Fibroblast of the aortic adventitia (primary cell): ENCODE measurements around the gene TTC12. TPM values are rescaled to one million over a fixed set of nuclear protein-coding genes. Genes with fewer than 3 reads are reported as not detected.

Source experiments
- DNase-seq: peaks from one replicate; pipeline ENCODE4 v3.0.0-alpha.2; 2010; ENCODE audit warnings: low read depth
- H3K4me3 ChIP-seq: 2 replicates; pipeline ENCODE4 v1.5.1; 2011; ENCODE audit warnings: low read depth, mild to moderate bottlenecking, control low read depth, low read length, moderate library complexity
- CTCF ChIP-seq: IDR thresholded peaks from 2 replicates; pipeline ENCODE4 v1.5.1; 2011; ENCODE audit warnings: mild to moderate bottlenecking, low read length, control low read depth, inconsistent platforms; ENCODE audit not compliant: insufficient read depth
- total RNA-seq: library from RNA; depleted of rRNA; stranded (reverse); fragments of >200 nt; gene quantifications from 2 replicates; pipeline ENCODE4 v1.2.3, GENCODE V29; 2012; ENCODE audit warnings: low replicate concordance

TTC12 gene
- total RNA-seq, 1 donor: 9.8 TPM

DNA sequence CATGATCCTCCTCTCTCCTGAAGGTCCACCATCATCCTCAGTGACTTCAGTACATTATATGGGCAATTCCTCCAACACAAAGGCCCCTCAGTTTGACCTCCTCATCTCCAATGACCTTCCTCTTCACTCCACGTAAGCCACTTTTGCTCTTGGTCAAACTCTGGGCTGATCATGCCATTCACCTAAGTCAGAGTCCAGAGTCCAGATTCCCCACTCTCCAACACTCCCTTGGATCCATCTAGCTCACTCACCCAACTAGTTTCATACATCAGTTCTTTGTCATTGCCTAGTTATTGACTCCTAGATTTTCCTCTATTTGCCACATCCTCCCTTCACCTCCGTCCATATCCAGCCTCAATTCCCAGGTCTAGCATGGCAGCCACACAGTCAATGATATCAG is 30.5 kb upstream of the TTC12 start:
- DNase-seq: no peak
- no peak overlapping the region for H3K4me3 ChIP-seq
- no peak for TF ChIP-seq CTCF

DNA sequence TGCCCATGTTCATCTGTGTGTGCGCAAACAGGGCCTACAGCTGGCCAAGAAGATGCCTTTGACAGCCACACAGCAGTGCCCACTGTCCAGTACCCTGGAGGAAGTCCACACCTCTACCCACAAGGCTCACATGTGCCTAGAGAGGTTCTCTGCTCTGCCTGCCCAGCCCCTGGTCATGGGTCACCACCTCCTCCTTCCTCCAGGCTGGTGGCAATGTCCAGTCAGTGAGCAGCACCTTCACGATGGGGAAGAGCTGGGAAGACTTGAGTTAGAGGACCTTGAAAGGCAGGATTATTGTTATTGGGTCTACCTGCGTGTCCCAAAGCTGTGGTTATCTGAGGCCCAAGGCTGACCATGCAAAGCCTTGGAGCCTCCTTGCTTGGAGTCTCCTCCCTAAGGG is 28.4 kb upstream of the TTC12 start:
- no peak for DNase-seq
- no peak overlapping the region for H3K4me3 ChIP-seq
- no peak for TF ChIP-seq CTCF

- no peak for TF ChIP-seq CTCF
- DNase-seq: peak; percentile 34
- no peak overlapping the region for H3K4me3 ChIP-seq
Measured at GRCh38 chr11:113286509-113287497, 27.6 kb upstream of the TTC12 start.

GRCh38 chr11:113287801-113288200 is 26.6 kb upstream of the TTC12 start:
- TF ChIP-seq CTCF: no peak
- DNase-seq: no peak
- no peak overlapping the region for H3K4me3 ChIP-seq

DNA sequence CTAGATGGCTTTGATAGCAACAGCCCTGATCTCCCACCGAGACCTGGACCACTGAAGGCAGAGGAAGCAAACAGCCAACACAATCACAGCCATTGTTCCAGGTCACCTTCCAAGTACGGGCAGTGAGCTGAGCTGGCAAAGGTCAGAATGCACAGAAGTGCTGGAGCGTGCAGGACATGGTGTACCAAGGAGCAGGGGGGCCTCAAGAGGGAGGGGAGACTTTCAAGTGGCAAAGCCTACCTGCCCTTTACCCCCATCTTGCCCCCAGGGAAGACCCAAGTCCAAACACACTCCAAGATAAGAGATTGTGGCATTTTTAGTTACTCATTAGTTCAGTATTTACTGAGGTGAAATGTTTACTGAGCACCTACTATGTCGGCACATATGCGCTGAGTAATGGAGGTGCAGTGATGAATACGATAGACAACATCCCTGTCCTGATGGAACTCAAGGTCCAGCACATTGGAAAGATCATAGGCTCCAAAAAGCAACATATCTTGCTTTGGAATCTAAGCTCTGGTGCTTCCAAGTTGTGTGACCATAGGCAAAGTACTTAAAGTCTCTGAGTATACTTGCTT is 26.0 kb upstream of the TTC12 start:
- TF ChIP-seq CTCF: no peak
- H3K4me3 ChIP-seq: no peak overlapping the region
- DNase-seq: no peak

DNA sequence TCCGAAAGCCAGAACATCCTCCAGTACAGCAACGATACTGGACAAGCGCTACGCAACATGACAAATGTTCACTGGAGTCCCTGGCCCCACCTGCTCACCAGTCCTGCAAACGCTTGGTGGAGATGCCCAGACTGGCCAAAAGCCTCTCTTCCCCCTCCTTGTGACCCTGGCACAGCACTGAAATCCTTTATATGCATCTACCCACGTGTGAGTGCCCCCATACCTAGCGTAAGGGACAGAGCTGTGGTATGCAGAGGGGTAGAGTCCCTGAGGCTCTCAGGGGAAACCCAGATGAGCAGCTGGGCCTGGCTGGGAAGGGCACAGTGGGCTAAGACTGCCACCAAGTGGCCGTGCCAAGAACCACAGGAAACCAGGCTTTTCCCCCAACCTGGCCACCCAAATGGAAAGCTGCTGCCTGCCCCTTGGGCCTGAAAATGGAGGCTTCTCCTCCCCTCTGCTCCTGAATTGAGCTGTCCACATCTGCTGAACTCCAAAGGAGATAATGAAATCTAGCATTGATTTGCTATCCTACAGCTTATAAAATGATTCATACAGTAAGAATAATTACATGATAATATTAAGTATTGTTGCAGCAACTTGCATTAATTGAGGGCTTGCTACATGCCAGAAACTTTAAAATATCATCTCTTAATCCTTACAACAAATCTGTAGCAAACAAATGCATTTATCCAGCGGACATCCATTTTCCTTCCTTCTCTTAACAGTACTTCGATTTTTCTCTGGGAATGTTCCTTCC is 24.8 kb upstream of the TTC12 start:
- DNase-seq: peak; percentile 54
- no peak overlapping the region for H3K4me3 ChIP-seq
- TF ChIP-seq CTCF: peak; percentile 94
